Amygdala (tissue), 56 donors: ENCODE measurements around the gene RINL.
"Not testable (repeated sequence)": the region's sequence is repeated elsewhere in the genome, so short reads cannot be mapped to it uniquely, and the experiment has no call there.

Experiments
- DNase-seq, 56 donors: peaks; one replicate each; lab custom pipeline; 2025; lab: John Stamatoyannopoulos, UW

The RINL gene

GRCh38 chr19:38878575-38879399 is 712 bp upstream of the RINL start:
- DNase-seq = no peak

GRCh38 chr19:38875656-38876395 is 2.2 kb downstream of the RINL start:
- no peak for DNase-seq

GRCh38 chr19:38873400-38873799 is 4.7 kb downstream of the RINL start:
- not testable (repeated sequence) for DNase-seq

- DNase-seq = no peak
Measured at GRCh38 chr19:38870612-38871011, 7.5 kb downstream of the RINL start.

GRCh38 chr19:38869836-38870607 is 8.1 kb downstream of the RINL start:
- DNase-seq = peak in 41 of 56 donors; percentile 7 to 76 (median 40)

GRCh38 chr19:38869160-38869835 is 8.8 kb downstream of the RINL start:
- DNase-seq = peak in 1 of 56 donors; percentile 21

- no peak for DNase-seq
Measured at GRCh38 chr19:38868551-38868950, 9.5 kb downstream of the RINL start.

- no peak for DNase-seq
Measured at GRCh38 chr19:38867171-38867780, 10.8 kb downstream of the RINL start.

- DNase-seq = no peak
Measured at GRCh38 chr19:38862321-38863059, 15.6 kb downstream of the RINL start.

- no peak for DNase-seq
Measured at GRCh38 chr19:38861368-38861767, 16.7 kb downstream of the RINL start.

- DNase-seq = not testable (repeated sequence)
Measured at GRCh38 chr19:38859631-38860204, 18.4 kb downstream of the RINL start.

GRCh38 chr19:38856813-38857212 is 21.3 kb downstream of the RINL start:
- no peak for DNase-seq

GRCh38 chr19:38855751-38856150 is 22.3 kb downstream of the RINL start:
- not testable (repeated sequence) for DNase-seq

- DNase-seq = not testable (repeated sequence)
Measured at GRCh38 chr19:38854961-38855360, 23.1 kb downstream of the RINL start.

GRCh38 chr19:38853214-38853613 is 24.9 kb downstream of the RINL start:
- DNase-seq = no peak

- DNase-seq = peak in 37 of 56 donors; percentile 3 to 79 (median 54)
Measured at GRCh38 chr19:38852231-38853044, 25.6 kb downstream of the RINL start.

- peak in 55 of 56 donors; percentile 39 to 94 (median 82) for DNase-seq
Measured at GRCh38 chr19:38851622-38852230, 26.3 kb downstream of the RINL start.
